ENCODE results near the gene TMEM131. TPM values are rescaled to one million over a fixed set of nuclear protein-coding genes. Genes with fewer than 3 reads are reported as not detected.

Gene TMEM131
- polyA plus RNA-seq, 3 donors: 7.0 to 23.6 (median 8.2) TPM

- Histone ChIP-seq H3K79me2 (ENCODE audit: insufficient read depth, low read length) (no peaks in the 10 kb centered on the region), H3K9me3 (replicated peaks in 1 of 2; ENCODE audit: control insufficient read depth in 1 of 2, insufficient read depth in 1 of 2, low read length in 2 of 2) (no peaks in the 10 kb centered on the region), H3K36me3 (replicated peaks in 1 of 2; ENCODE audit: control insufficient read depth in 1 of 2, insufficient read depth in 2 of 2, low read length in 2 of 2) (peaks cover 76 to 99% of the 10 kb centered on the region in 2 donors), H3K4me3 (replicated peaks in 1 of 3; ENCODE audit: low read depth in 2 of 3, low read length in 3 of 3) (no peak overlapping the region), H3K4me1 (ENCODE audit: control insufficient read depth in 1 of 2, insufficient read depth in 2 of 2, low read length in 2 of 2) (no peaks in the 10 kb centered on the region), H3K4me2 (replicated peaks; ENCODE audit: extremely low read depth, low read length, poor library complexity, severe bottlenecking) (no peak overlapping the region), H3K27ac (ENCODE audit: low read depth in 1 of 2, low read length in 2 of 2) (no peak overlapping the region), H4K20me1 (ENCODE audit: insufficient read depth, low read length) (no peaks in the 10 kb centered on the region), H3K9ac (ENCODE audit: insufficient read depth, low read length, poor library complexity, severe bottlenecking) (no peak overlapping the region), H3K27me3 (ENCODE audit: control insufficient read depth in 2 of 2, insufficient read depth in 2 of 2, low read length in 2 of 2) (no peaks in the 10 kb centered on the region), H2AFZ (ENCODE audit: insufficient read depth, low read depth, low read length, poor library complexity, severe bottlenecking) (no peak overlapping the region)
- Mint-ChIP-seq H3K27ac (no peak overlapping the region), H3K4me3 (no peak overlapping the region), H3K4me1 (no peaks in the 10 kb centered on the region), H3K27me3 (ENCODE audit: low read depth in 3 of 3) (no peaks in the 10 kb centered on the region), H3K9me3 (no peaks in the 10 kb centered on the region), H3K36me3 (peaks cover 79 to 85% of the 10 kb centered on the region in 2 donors)
- intact Hi-C loops (cut with micrococcal nuclease): no loop called here
- no peak for TF ChIP-seq CTCF (IDR thresholded peaks at IDR 0.05)
- WGBS (ENCODE audit: insufficient coverage): 96% methylated on average over 14 of the region's 14 CpGs
- no peak for DNase-seq
Observed at GRCh38 chr2:97792416-97792815, 203.3 kb downstream of the TMEM131 start.

- Histone ChIP-seq H3K36me3 (replicated peaks in 1 of 2; ENCODE audit: control insufficient read depth in 1 of 2, insufficient read depth in 2 of 2, low read length in 2 of 2) (peaks cover 67 to 87% of the 10 kb centered on the region in 2 donors), H3K27ac (ENCODE audit: low read depth in 1 of 2, low read length in 2 of 2) (no peak overlapping the region), H3K27me3 (ENCODE audit: control insufficient read depth in 2 of 2, insufficient read depth in 2 of 2, low read length in 2 of 2) (no peaks in the 10 kb centered on the region), H3K9me3 (replicated peaks in 1 of 2; ENCODE audit: control insufficient read depth in 1 of 2, insufficient read depth in 1 of 2, low read length in 2 of 2) (no peaks in the 10 kb centered on the region), H4K20me1 (ENCODE audit: insufficient read depth, low read length) (peaks cover 6% of the 10 kb centered on the region), H2AFZ (ENCODE audit: insufficient read depth, low read depth, low read length, poor library complexity, severe bottlenecking) (no peak overlapping the region), H3K4me2 (replicated peaks; ENCODE audit: extremely low read depth, low read length, poor library complexity, severe bottlenecking) (no peak overlapping the region), H3K4me3 (replicated peaks in 1 of 3; ENCODE audit: low read depth in 2 of 3, low read length in 3 of 3) (no peak overlapping the region), H3K79me2 (ENCODE audit: insufficient read depth, low read length) (no peaks in the 10 kb centered on the region), H3K4me1 (ENCODE audit: control insufficient read depth in 1 of 2, insufficient read depth in 2 of 2, low read length in 2 of 2) (no peaks in the 10 kb centered on the region), H3K9ac (ENCODE audit: insufficient read depth, low read length, poor library complexity, severe bottlenecking) (no peak overlapping the region)
- no peak for TF ChIP-seq CTCF (IDR thresholded peaks at IDR 0.05)
- H3K4me1 Mint-ChIP-seq: no peaks in the 10 kb centered on the region
- intact Hi-C loops (cut with micrococcal nuclease): no loop called here
- 95% methylated on average over 7 of the region's 7 CpGs for WGBS (ENCODE audit: insufficient coverage)
- H3K9me3 Mint-ChIP-seq: no peaks in the 10 kb centered on the region
- no peak overlapping the region for H3K4me3 Mint-ChIP-seq
- H3K27me3 Mint-ChIP-seq (ENCODE audit: low read depth in 3 of 3): no peaks in the 10 kb centered on the region
- no peak for DNase-seq
- H3K36me3 Mint-ChIP-seq: peaks cover 74 to 78% of the 10 kb centered on the region in 2 donors
- H3K27ac Mint-ChIP-seq: peak overlapping the region in 1 of 7 donors; percentile 28
Observed at GRCh38 chr2:97788986-97789644, 206.6 kb downstream of the TMEM131 start.
